BE2C (cell line): ENCODE results near the gene FRMD4B.

Experiments
- DNase-seq: peaks from one replicate; pipeline ENCODE4 v3.0.0-alpha.2; 2020
- H3K27me3 ChIP-seq: fragments of 250-450 bp; sonication (Bioruptor Pico); 2 replicates; pipeline ENCODE4 v1.5.1; 2020; ENCODE audit warnings: mild to moderate bottlenecking
- H3K36me3 ChIP-seq: fragments of 250-450 bp; sonication (Bioruptor Pico); 2 replicates; pipeline ENCODE4 v1.5.1; 2020; ENCODE audit warnings: mild to moderate bottlenecking
- H3K4me1 ChIP-seq: fragments of 250-450 bp; sonication (Bioruptor Pico); 2 replicates; pipeline ENCODE4 v1.5.1; 2020
- H3K4me3 ChIP-seq: 2 replicates; pipeline ENCODE4 v1.5.1; 2011; ENCODE audit warnings: low read depth, low read length
- H3K9me3 ChIP-seq: fragments of 250-450 bp; sonication (Bioruptor Pico); 2 replicates; pipeline ENCODE4 v1.5.1; 2020
- TF ChIP-seq, protein P1 (sequence below): IDR thresholded peaks from 2 replicates; pipeline ENCODE4 v1.5.1; 2012; ENCODE audit warnings: mild to moderate bottlenecking, low read depth, low read length

Gene FRMD4B

GRCh38 chr3:69251078-69251805 is 134.6 kb downstream of the FRMD4B start:
- Histone ChIP-seq H3K4me3 (no peak overlapping the region), H3K36me3 (no peaks in the 10 kb centered on the region), H3K27me3 (no peaks in the 10 kb centered on the region), H3K4me1 (no peaks in the 10 kb centered on the region; the same call in 1 of the 2 replicates), H3K9me3 (no peaks in the 10 kb centered on the region)
- no peak for DNase-seq
- TF ChIP-seq, protein P1, sequence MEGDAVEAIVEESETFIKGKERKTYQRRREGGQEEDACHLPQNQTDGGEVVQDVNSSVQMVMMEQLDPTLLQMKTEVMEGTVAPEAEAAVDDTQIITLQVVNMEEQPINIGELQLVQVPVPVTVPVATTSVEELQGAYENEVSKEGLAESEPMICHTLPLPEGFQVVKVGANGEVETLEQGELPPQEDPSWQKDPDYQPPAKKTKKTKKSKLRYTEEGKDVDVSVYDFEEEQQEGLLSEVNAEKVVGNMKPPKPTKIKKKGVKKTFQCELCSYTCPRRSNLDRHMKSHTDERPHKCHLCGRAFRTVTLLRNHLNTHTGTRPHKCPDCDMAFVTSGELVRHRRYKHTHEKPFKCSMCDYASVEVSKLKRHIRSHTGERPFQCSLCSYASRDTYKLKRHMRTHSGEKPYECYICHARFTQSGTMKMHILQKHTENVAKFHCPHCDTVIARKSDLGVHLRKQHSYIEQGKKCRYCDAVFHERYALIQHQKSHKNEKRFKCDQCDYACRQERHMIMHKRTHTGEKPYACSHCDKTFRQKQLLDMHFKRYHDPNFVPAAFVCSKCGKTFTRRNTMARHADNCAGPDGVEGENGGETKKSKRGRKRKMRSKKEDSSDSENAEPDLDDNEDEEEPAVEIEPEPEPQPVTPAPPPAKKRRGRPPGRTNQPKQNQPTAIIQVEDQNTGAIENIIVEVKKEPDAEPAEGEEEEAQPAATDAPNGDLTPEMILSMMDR: no peak

- DNase-seq: no peak
- H3K36me3 ChIP-seq: no peaks in the 10 kb centered on the region
- H3K4me3 ChIP-seq: no peak overlapping the region
Measured at GRCh38 chr3:69250014-69250413, 135.9 kb downstream of the FRMD4B start.

GRCh38 chr3:69249001-69249400 is 136.9 kb downstream of the FRMD4B start:
- no peak for DNase-seq
- Histone ChIP-seq H3K4me3 (no peak overlapping the region), H3K27me3 (no peaks in the 10 kb centered on the region), H3K36me3 (no peaks in the 10 kb centered on the region), H3K4me1 (no peaks in the 10 kb centered on the region; the same call in 1 of the 2 replicates), H3K9me3 (no peaks in the 10 kb centered on the region)
- TF ChIP-seq, protein P1: no peak

More at GRCh38 chr3:69250014-69250413, 135.9 kb downstream of the FRMD4B start:
- Histone ChIP-seq H3K4me1 (no peaks in the 10 kb centered on the region; the same call in 1 of the 2 replicates), H3K27me3 (no peaks in the 10 kb centered on the region), H3K9me3 (no peaks in the 10 kb centered on the region)
- TF ChIP-seq, protein P1: no peak

GRCh38 chr3:69248436-69248835 is 137.5 kb downstream of the FRMD4B start:
- Histone ChIP-seq H3K9me3 (no peaks in the 10 kb centered on the region), H3K27me3 (no peaks in the 10 kb centered on the region), H3K4me1 (no peaks in the 10 kb centered on the region; the same call in 1 of the 2 replicates), H3K4me3 (no peak overlapping the region), H3K36me3 (no peaks in the 10 kb centered on the region)
- DNase-seq: no peak
- TF ChIP-seq, protein P1: no peak

DNA sequence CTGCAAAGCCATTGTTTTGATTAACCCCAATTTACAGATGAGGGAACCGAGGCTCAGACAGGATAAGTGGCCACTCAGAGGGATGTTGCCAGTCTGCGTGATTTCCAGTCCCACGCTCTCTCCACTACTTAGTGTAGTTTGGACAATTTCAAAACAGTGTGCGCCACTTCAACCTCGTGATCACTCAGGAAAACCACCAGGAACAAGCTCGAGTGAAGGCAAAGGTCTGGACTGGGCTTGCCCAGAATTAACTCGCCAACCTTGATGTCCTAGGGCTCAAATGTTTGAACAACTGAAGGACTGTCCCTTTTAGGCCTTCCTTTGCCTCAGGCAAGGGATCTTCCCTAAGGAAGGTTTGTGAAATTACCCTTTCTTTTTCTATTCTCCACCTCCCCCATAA is 139.3 kb downstream of the FRMD4B start:
- no peak for DNase-seq
- H3K4me3 ChIP-seq: no peak overlapping the region
- TF ChIP-seq, protein P1: no peak
- no peaks in the 10 kb centered on the region for H3K9me3 ChIP-seq
- H3K4me1 ChIP-seq: no peaks in the 10 kb centered on the region; the same call in 1 of the 2 replicates
- H3K27me3 ChIP-seq: no peaks in the 10 kb centered on the region
- no peaks in the 10 kb centered on the region for H3K36me3 ChIP-seq

DNA sequence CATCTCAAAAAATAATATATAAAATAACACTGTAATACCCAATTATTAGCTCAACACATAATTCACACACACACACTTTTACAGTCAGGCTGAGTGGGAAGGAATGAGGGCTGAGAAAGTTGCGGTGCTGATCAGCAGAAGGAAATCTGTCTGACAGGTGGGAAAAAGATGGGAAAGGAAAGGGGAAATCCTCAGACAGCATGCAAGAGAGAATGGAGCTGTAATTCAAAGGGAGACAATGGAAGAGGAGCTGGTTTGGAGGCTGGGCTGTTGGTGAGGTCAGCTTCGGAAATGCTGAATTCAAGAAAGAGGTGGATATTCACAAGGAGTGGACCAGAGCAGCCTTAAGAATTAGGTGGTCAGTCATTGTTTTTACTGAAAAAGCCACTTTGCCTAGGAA is 141.8 kb downstream of the FRMD4B start:
- Histone ChIP-seq H3K9me3 (no peaks in the 10 kb centered on the region), H3K27me3 (no peaks in the 10 kb centered on the region)
- no peak for DNase-seq

More for the DNA sequence above, 141.8 kb downstream of the FRMD4B start:
- TF ChIP-seq, protein P1: no peak
- H3K36me3 ChIP-seq: no peaks in the 10 kb centered on the region
- no peaks in the 10 kb centered on the region; the same call in 1 of the 2 replicates for H3K4me1 ChIP-seq
- no peak overlapping the region for H3K4me3 ChIP-seq
